HepG2 (cell line): ENCODE measurements around the gene ESYT2. TPM values are rescaled to one million over a fixed set of nuclear protein-coding genes. Genes with fewer than 3 reads are reported as not detected.
A peak's percentile ranks its signal among the peaks of the same experiment; 100 is the strongest.

ENCODE experiments used
- AGO1 ChIP-seq: fragments of 200-400 bp; formaldehyde crosslinking; IDR thresholded peaks from 2 replicates; pipeline ENCODE4 v1.6.1; 2017; ENCODE audit warnings: mild to moderate bottlenecking, low read depth, low read length, moderate library complexity; ENCODE audit not compliant: poor library complexity, severe bottlenecking
- BATF2 ChIP-seq: sonication (generic); formaldehyde crosslinking; IDR thresholded peaks from 2 replicates; pipeline ENCODE4 v1.8.0; 2022; ENCODE audit warnings: mild to moderate bottlenecking, missing genetic modification reagents, moderate library complexity
- CSRNP2 ChIP-seq: sonication (generic); formaldehyde crosslinking; conservative IDR thresholded peaks from 2 replicates; pipeline ENCODE4 v1.8.0; 2022; ENCODE audit warnings: low read depth, missing genetic modification reagents
- DDIT3 ChIP-seq: sonication (generic); formaldehyde crosslinking; IDR thresholded peaks from 2 replicates; pipeline ENCODE4 v1.4.0; 2020; ENCODE audit warnings: mild to moderate bottlenecking, missing genetic modification reagents
- EHMT2 ChIP-seq: fragments of 200-600 bp; sonication (generic); IDR thresholded peaks from 2 replicates; pipeline ENCODE4 v1.7.0; 2017; ENCODE audit warnings: antibody characterized with exemption, low read depth, low read length, borderline replicate concordance
- FOXO1 ChIP-seq: sonication (generic); formaldehyde crosslinking; IDR thresholded peaks from 2 replicates; pipeline ENCODE4 v1.4.0; 2020; ENCODE audit warnings: missing genetic modification reagents
- FOXO4 ChIP-seq: sonication (generic); formaldehyde crosslinking; conservative IDR thresholded peaks from 2 replicates; pipeline ENCODE4 v1.8.1; 2023; ENCODE audit warnings: missing genetic modification reagents
- IRF2 ChIP-seq: IDR thresholded peaks from 2 replicates; pipeline ENCODE4 v1.6.1; 2018; ENCODE audit warnings: missing genetic modification reagents, missing compliant biosample characterization
- KDM2A ChIP-seq: sonication (generic); formaldehyde crosslinking; IDR thresholded peaks from 2 replicates; pipeline ENCODE4 v1.4.0; 2020; ENCODE audit warnings: low read depth, missing genetic modification reagents, borderline replicate concordance
- MXD3 ChIP-seq: IDR thresholded peaks from 2 replicates; pipeline ENCODE4 v1.6.1; 2016; ENCODE audit warnings: mild to moderate bottlenecking, missing biosample characterization, missing genetic modification reagents
- NFKB2 ChIP-seq: sonication (generic); formaldehyde crosslinking; IDR thresholded peaks from 2 replicates; pipeline ENCODE4 v1.4.0; 2020; ENCODE audit warnings: missing genetic modification reagents, borderline replicate concordance
- NR2F1 ChIP-seq, 2 experiments: fragments of 450-650 bp in 1 of 2; formaldehyde crosslinking in 1 of 2; IDR thresholded peaks; 2 replicates each; pipeline versions ENCODE4 v1.5.0 to v1.6.1; 2016 to 2020; ENCODE audit warnings: mild to moderate bottlenecking in 1 of 2, missing compliant biosample characterization in 1 of 2, missing genetic modification reagents in 1 of 2, moderate library complexity in 1 of 2
- PHF21A ChIP-seq: sonication (generic); formaldehyde crosslinking; IDR thresholded peaks from 2 replicates; pipeline ENCODE4 v1.5.0; 2020; ENCODE audit warnings: mild to moderate bottlenecking, missing genetic modification reagents
- SPEN ChIP-seq: sonication (generic); formaldehyde crosslinking; IDR thresholded peaks from 2 replicates; pipeline ENCODE4 v1.5.1; 2020; ENCODE audit warnings: low read depth, mild to moderate bottlenecking, missing genetic modification reagents
- SUZ12 ChIP-seq: fragments of 150-350 bp; IDR thresholded peaks from 2 replicates; pipeline ENCODE4 v1.6.1; 2014; ENCODE audit warnings: low read depth, low read length
- TCF7L2 ChIP-seq: IDR thresholded peaks from 2 replicates; pipeline ENCODE4 v1.6.1; 2011; ENCODE audit warnings: mild to moderate bottlenecking, low read depth, low read length, moderate library complexity
- ZBTB2 ChIP-seq: sonication (generic); formaldehyde crosslinking; IDR thresholded peaks from 2 replicates; pipeline ENCODE4 v1.8.0; 2022; ENCODE audit warnings: low read depth, missing genetic modification reagents
- ZC3H4 ChIP-seq: sonication (generic); formaldehyde crosslinking; IDR thresholded peaks from 2 replicates; pipeline ENCODE4 v1.4.0; 2020; ENCODE audit warnings: missing genetic modification reagents, borderline replicate concordance
- ZFP36L2 ChIP-seq: sonication (generic); formaldehyde crosslinking; IDR thresholded peaks from 2 replicates; pipeline ENCODE4 v1.4.0; 2020; ENCODE audit warnings: missing genetic modification reagents
- ZNF292 ChIP-seq: sonication (generic); formaldehyde crosslinking; IDR thresholded peaks from 2 replicates; pipeline ENCODE4 v1.8.1; 2022; ENCODE audit warnings: mild to moderate bottlenecking, low read depth, missing genetic modification reagents, borderline replicate concordance
- ZNF431 ChIP-seq: sonication (generic); formaldehyde crosslinking; IDR thresholded peaks from 2 replicates; pipeline ENCODE4 v1.9.0; 2022; ENCODE audit warnings: missing genetic modification reagents, low read depth, mild to moderate bottlenecking, borderline replicate concordance
- ZNF547 ChIP-seq: sonication (generic); formaldehyde crosslinking; IDR thresholded peaks from 2 replicates; pipeline ENCODE4 v1.5.1; 2020; ENCODE audit warnings: mild to moderate bottlenecking, missing genetic modification reagents
- ZNF614 ChIP-seq: IDR thresholded peaks from 2 replicates; pipeline ENCODE4 v1.6.1; 2018; ENCODE audit warnings: missing biosample characterization, missing genetic modification reagents, inconsistent platforms, borderline replicate concordance
- ZNF777 ChIP-seq: sonication (generic); formaldehyde crosslinking; IDR thresholded peaks from 2 replicates; pipeline ENCODE4 v1.4.0; 2020; ENCODE audit warnings: missing genetic modification reagents
- ZNF850 ChIP-seq: sonication (generic); formaldehyde crosslinking; conservative IDR thresholded peaks from 2 replicates; pipeline ENCODE4 v1.9.0; 2021; ENCODE audit warnings: mild to moderate bottlenecking, missing genetic modification reagents
- polyA plus RNA-seq, 8 experiments: library from polyadenylated mRNA; depleted of rRNA in 3 of 8; stranded (reverse) in 7 of 8; unstranded in 1 of 8; fragments of >200 nt; fragmentation: Illumina TruSeq in 4 of 8; extraction: Trizol in 4 of 8; gene quantifications; 2 replicates each; pipeline versions ENCODE4 v1.2.1 to v1.2.3, GENCODE V29; 2011 to 2016; ENCODE audit warnings: low read depth in 4 of 8, missing spikeins in 1 of 8, mixed read lengths in 1 of 8; ENCODE audit not compliant: insufficient read depth in 1 of 8
- total RNA-seq, 5 experiments: library from RNA; depleted of rRNA; stranded (reverse); fragments of >200 nt; fragmentation: Illumina TruSeq; extraction: Trizol; gene quantifications; 2 replicates each; pipeline ENCODE4 v1.2.3, GENCODE V29; 2016; ENCODE audit warnings: low read depth in 1 of 5

ESYT2 gene
- total and polyA plus RNA-seq, 2 of the 13 experiments (the other 11 are each of a cell fraction or from before 2014, with no cell fraction given) = 28.5 to 37.3 TPM

GRCh38 chr7:158865462-158865922 lies 36.2 kb upstream of the ESYT2 start (continued):
- TF ChIP-seq CSRNP2 (CRISPR knock-in tag) (no peak), PHF21A (peak; percentile 71; the same call in 1 of the 2 replicates), ZBTB2 (0 out of 2 replicates have a peak, but pooled peaks have one; percentile 53), AGO1 (no peak), SUZ12 (no peak), FOXO1 (CRISPR knock-in tag) (peak; percentile 26; the same call in 1 of the 2 replicates), FOXO4 (0 out of 2 replicates have a peak, but pooled peaks have one; percentile 60), EHMT2 (no peak), ZNF292 (CRISPR knock-in tag) (peak; percentile 69; the same call in 1 of the 2 replicates), ZNF614 (CRISPR knock-in tag) (0 out of 2 replicates have a peak, but pooled peaks have one; percentile 19), ZNF850 (CRISPR knock-in tag) (no peak), ZNF777 (CRISPR knock-in tag) (no peak), MXD3 (CRISPR knock-in tag) (peak; percentile 54; the same call in 1 of the 2 replicates), KDM2A (CRISPR knock-in tag) (no peak), SPEN (CRISPR knock-in tag) (peak; percentile 60; the same call in 1 of the 2 replicates), ZNF431 (CRISPR knock-in tag) (peak; percentile 90), NFKB2 (CRISPR knock-in tag) (peak; percentile 59), ZFP36L2 (CRISPR knock-in tag) (no peak), DDIT3 (no peak), ZC3H4 (CRISPR knock-in tag) (no peak), IRF2 (CRISPR knock-in tag) (peak; percentile 24; the same call in 1 of the 2 replicates), TCF7L2 (no peak), ZNF547 (0 out of 2 replicates have a peak, but pooled peaks have one; percentile 51), NR2F1 (CRISPR knock-in tag; IDR thresholded peaks at IDR 0.05) (0 out of 4 replicates have a peak, but pooled peaks of 1 of the 2 experiments have one; percentile 35), BATF2 (CRISPR knock-in tag) (no peak)
